GM19025 (cell line): ENCODE data around the gene IL20RA.

ENCODE experiments used
- ATAC-seq: cut with Tn5 transposase; IDR thresholded peaks from one replicate; pipeline ENCODE4 v1.9.1; 2021; ENCODE audit warnings: mild to moderate bottlenecking, low read depth, moderate library complexity; ENCODE audit not compliant: unreplicated experiment

IL20RA gene

GRCh38 chr6:137011406-137011805 lies 33.4 kb downstream of the IL20RA start:
- ATAC-seq = no peak

- no peak for ATAC-seq
These were observed 34.5 kb downstream of the IL20RA start for GRCh38 chr6:137010128-137010718.

- ATAC-seq = no peak
These were observed 36.6 kb downstream of the IL20RA start for GRCh38 chr6:137008204-137008603.

- no peak for ATAC-seq
These were observed 38.7 kb downstream of the IL20RA start for GRCh38 chr6:137006056-137006455.

GRCh38 chr6:137005073-137005472 lies 39.7 kb downstream of the IL20RA start:
- ATAC-seq = no peak

- ATAC-seq = no peak
These were observed 42.3 kb downstream of the IL20RA start for GRCh38 chr6:137002505-137002904.

- no peak for ATAC-seq
These were observed 42.8 kb downstream of the IL20RA start for GRCh38 chr6:137001977-137002302.

GRCh38 chr6:137001299-137001976 lies 43.3 kb downstream of the IL20RA start:
- no peak for ATAC-seq

- no peak for ATAC-seq
These were observed 43.9 kb downstream of the IL20RA start for GRCh38 chr6:137000825-137001224.

GRCh38 chr6:136995521-136995920 lies 49.2 kb downstream of the IL20RA start:
- ATAC-seq = no peak

- ATAC-seq = no peak
These were observed 50.0 kb downstream of the IL20RA start for GRCh38 chr6:136994782-136995181.

GRCh38 chr6:136992113-136992512 lies 52.7 kb downstream of the IL20RA start:
- ATAC-seq = no peak

- ATAC-seq = no peak
These were observed 53.1 kb downstream of the IL20RA start for GRCh38 chr6:136991646-136992045.

GRCh38 chr6:136990754-136991153 lies 54.0 kb downstream of the IL20RA start:
- ATAC-seq = no peak

- ATAC-seq = no peak
These were observed 54.6 kb downstream of the IL20RA start for GRCh38 chr6:136990242-136990578.

- no peak for ATAC-seq
These were observed 55.1 kb downstream of the IL20RA start for GRCh38 chr6:136989571-136990241.

GRCh38 chr6:136987526-136987925 lies 57.2 kb downstream of the IL20RA start:
- no peak for ATAC-seq

GRCh38 chr6:136985502-136985901 lies 59.3 kb downstream of the IL20RA start:
- ATAC-seq = no peak

- no peak for ATAC-seq
These were observed 60.2 kb downstream of the IL20RA start for GRCh38 chr6:136984578-136984977.

- ATAC-seq = no peak
These were observed 61.1 kb downstream of the IL20RA start for GRCh38 chr6:136983687-136984086.

- ATAC-seq = no peak
These were observed 61.8 kb downstream of the IL20RA start for GRCh38 chr6:136982928-136983327.

- no peak for ATAC-seq
These were observed 64.7 kb downstream of the IL20RA start for GRCh38 chr6:136980070-136980469.
